Measurements from ENCODE around the gene RASAL2. TPM values are rescaled to one million over a fixed set of nuclear protein-coding genes. Genes with fewer than 3 reads are reported as not detected.
A peak's percentile ranks its signal among the peaks of the same experiment; 100 is the strongest.
"Not testable (repeated sequence)": the region's sequence is repeated elsewhere in the genome, so short reads cannot be mapped to it uniquely, and the experiment has no call there.

Gene RASAL2
- polyA plus RNA-seq, 1 donor = 17.0 TPM

- H3K4me3 ChIP-seq (ENCODE audit: low read length) = peak overlapping the region; percentile 16
- H3K9me3 ChIP-seq (ENCODE audit: control insufficient read depth, low read depth, low read length) = no peaks in the 10 kb centered on the region
- H3K27me3 ChIP-seq (ENCODE audit: control insufficient read depth, insufficient read depth, low read length) = no peaks in the 10 kb centered on the region
- DNase-seq = no peak
- H3K4me1 ChIP-seq (ENCODE audit: control insufficient read depth, insufficient read depth, low read length) = no peaks in the 10 kb centered on the region
- no peaks in the 10 kb centered on the region for H3K36me3 ChIP-seq (ENCODE audit: control insufficient read depth, insufficient read depth, low read length)
- WGBS (ENCODE audit: insufficient coverage, low lambda C conversion rate) = 67% methylated on average over 2 of the region's 4 CpGs
- H3K27ac ChIP-seq (ENCODE audit: low read length) = no peak overlapping the region
Measured at GRCh38 chr1:178371933-178372388, 278.1 kb downstream of the RASAL2 start.

GRCh38 chr1:178374016-178374415, 280.1 kb downstream of the RASAL2 start:
- no peak overlapping the region for H3K4me3 ChIP-seq (ENCODE audit: low read length)
- no peaks in the 10 kb centered on the region for H3K27me3 ChIP-seq (ENCODE audit: control insufficient read depth, insufficient read depth, low read length)
- no peaks in the 10 kb centered on the region for H3K4me1 ChIP-seq (ENCODE audit: control insufficient read depth, insufficient read depth, low read length)
- H3K9me3 ChIP-seq (ENCODE audit: control insufficient read depth, low read depth, low read length) = no peaks in the 10 kb centered on the region
- no peaks in the 10 kb centered on the region for H3K36me3 ChIP-seq (ENCODE audit: control insufficient read depth, insufficient read depth, low read length)
- WGBS (ENCODE audit: insufficient coverage, low lambda C conversion rate) = 88% methylated on average over 1 of the region's 1 CpG
- no peak overlapping the region for H3K27ac ChIP-seq (ENCODE audit: low read length)
- DNase-seq = no peak

- no peak for DNase-seq
- Histone ChIP-seq H3K27me3 (ENCODE audit: control insufficient read depth, insufficient read depth, low read length) (no peaks in the 10 kb centered on the region), H3K27ac (ENCODE audit: low read length) (no peak overlapping the region), H3K4me3 (ENCODE audit: low read length) (no peak overlapping the region), H3K9me3 (ENCODE audit: control insufficient read depth, low read depth, low read length) (peaks cover 2% of the 10 kb centered on the region), H3K4me1 (ENCODE audit: control insufficient read depth, insufficient read depth, low read length) (no peaks in the 10 kb centered on the region), H3K36me3 (ENCODE audit: control insufficient read depth, insufficient read depth, low read length) (no peaks in the 10 kb centered on the region)
- WGBS (ENCODE audit: insufficient coverage, low lambda C conversion rate) = 90% methylated on average over 2 of the region's 2 CpGs
Measured at GRCh38 chr1:178376008-178376407, 282.1 kb downstream of the RASAL2 start.

GRCh38 chr1:178379807-178380206, 285.9 kb downstream of the RASAL2 start:
- no CpG with 5 or more reads among the region's 14 CpGs for WGBS (ENCODE audit: insufficient coverage, low lambda C conversion rate)
- no peaks in the 10 kb centered on the region for H3K36me3 ChIP-seq (ENCODE audit: control insufficient read depth, insufficient read depth, low read length)
- H3K27ac ChIP-seq (ENCODE audit: low read length) = no peak overlapping the region
- H3K27me3 ChIP-seq (ENCODE audit: control insufficient read depth, insufficient read depth, low read length) = no peaks in the 10 kb centered on the region
- no peak for DNase-seq
- H3K9me3 ChIP-seq (ENCODE audit: control insufficient read depth, low read depth, low read length) = peaks cover 2% of the 10 kb centered on the region
- H3K4me3 ChIP-seq (ENCODE audit: low read length) = no peak overlapping the region
- H3K4me1 ChIP-seq (ENCODE audit: control insufficient read depth, insufficient read depth, low read length) = no peaks in the 10 kb centered on the region

GRCh38 chr1:178382372-178382771, 288.5 kb downstream of the RASAL2 start:
- Histone ChIP-seq H3K27me3 (ENCODE audit: control insufficient read depth, insufficient read depth, low read length) (no peaks in the 10 kb centered on the region), H3K27ac (ENCODE audit: low read length) (no peak overlapping the region)
- no CpG with 5 or more reads among the region's 1 CpG for WGBS (ENCODE audit: insufficient coverage, low lambda C conversion rate)

GRCh38 chr1:178385662-178386061, 291.8 kb downstream of the RASAL2 start:
- H3K27ac ChIP-seq (ENCODE audit: low read length) = no peak overlapping the region
- H3K4me3 ChIP-seq (ENCODE audit: low read length) = no peak overlapping the region
- no peaks in the 10 kb centered on the region for H3K9me3 ChIP-seq (ENCODE audit: control insufficient read depth, low read depth, low read length)
- no peaks in the 10 kb centered on the region for H3K27me3 ChIP-seq (ENCODE audit: control insufficient read depth, insufficient read depth, low read length)
- DNase-seq = no peak
- WGBS (ENCODE audit: insufficient coverage, low lambda C conversion rate) = no CpG with 5 or more reads among the region's 1 CpG
- no peaks in the 10 kb centered on the region for H3K36me3 ChIP-seq (ENCODE audit: control insufficient read depth, insufficient read depth, low read length)
- no peaks in the 10 kb centered on the region for H3K4me1 ChIP-seq (ENCODE audit: control insufficient read depth, insufficient read depth, low read length)

More at GRCh38 chr1:178382372-178382771, 288.5 kb downstream of the RASAL2 start:
- Histone ChIP-seq H3K9me3 (ENCODE audit: control insufficient read depth, low read depth, low read length) (peaks cover 2% of the 10 kb centered on the region), H3K36me3 (ENCODE audit: control insufficient read depth, insufficient read depth, low read length) (no peaks in the 10 kb centered on the region), H3K4me1 (ENCODE audit: control insufficient read depth, insufficient read depth, low read length) (no peaks in the 10 kb centered on the region), H3K4me3 (ENCODE audit: low read length) (no peak overlapping the region)
- no peak for DNase-seq

- no peak overlapping the region for H3K27ac ChIP-seq (ENCODE audit: low read length)
- no peak for DNase-seq
- no peak overlapping the region for H3K4me3 ChIP-seq (ENCODE audit: low read length)
- 39% methylated on average over 5 of the region's 6 CpGs for WGBS (ENCODE audit: insufficient coverage, low lambda C conversion rate)
- no peaks in the 10 kb centered on the region for H3K9me3 ChIP-seq (ENCODE audit: control insufficient read depth, low read depth, low read length)
- peaks cover 2% of the 10 kb centered on the region for H3K36me3 ChIP-seq (ENCODE audit: control insufficient read depth, insufficient read depth, low read length)
- H3K4me1 ChIP-seq (ENCODE audit: control insufficient read depth, insufficient read depth, low read length) = no peaks in the 10 kb centered on the region
- H3K27me3 ChIP-seq (ENCODE audit: control insufficient read depth, insufficient read depth, low read length) = no peaks in the 10 kb centered on the region
Measured at GRCh38 chr1:178388418-178389145, 294.7 kb downstream of the RASAL2 start.

GRCh38 chr1:178389441-178389840, 295.5 kb downstream of the RASAL2 start:
- no peaks in the 10 kb centered on the region for H3K9me3 ChIP-seq (ENCODE audit: control insufficient read depth, low read depth, low read length)
- no peak overlapping the region for H3K27ac ChIP-seq (ENCODE audit: low read length)
- peak in 1 of 2 donors; percentile 14 for DNase-seq
- H3K36me3 ChIP-seq (ENCODE audit: control insufficient read depth, insufficient read depth, low read length) = peaks cover 2% of the 10 kb centered on the region
- no peak overlapping the region for H3K4me3 ChIP-seq (ENCODE audit: low read length)
- no peaks in the 10 kb centered on the region for H3K4me1 ChIP-seq (ENCODE audit: control insufficient read depth, insufficient read depth, low read length)
- H3K27me3 ChIP-seq (ENCODE audit: control insufficient read depth, insufficient read depth, low read length) = no peaks in the 10 kb centered on the region

GRCh38 chr1:178390280-178390679, 296.4 kb downstream of the RASAL2 start:
- WGBS (ENCODE audit: insufficient coverage, low lambda C conversion rate) = no CpG with 5 or more reads among the region's 8 CpGs

GRCh38 chr1:178393370-178393769, 299.5 kb downstream of the RASAL2 start:
- Histone ChIP-seq H3K36me3 (ENCODE audit: control insufficient read depth, insufficient read depth, low read length) (peaks cover 2% of the 10 kb centered on the region), H3K4me3 (ENCODE audit: low read length) (no peak overlapping the region), H3K4me1 (ENCODE audit: control insufficient read depth, insufficient read depth, low read length) (no peaks in the 10 kb centered on the region), H3K27ac (ENCODE audit: low read length) (no peak overlapping the region), H3K27me3 (ENCODE audit: control insufficient read depth, insufficient read depth, low read length) (no peaks in the 10 kb centered on the region), H3K9me3 (ENCODE audit: control insufficient read depth, low read depth, low read length) (no peaks in the 10 kb centered on the region)
- no CpG with 5 or more reads among the region's 10 CpGs for WGBS (ENCODE audit: insufficient coverage, low lambda C conversion rate)
- DNase-seq = no peak

More at GRCh38 chr1:178390280-178390679, 296.4 kb downstream of the RASAL2 start:
- not testable (repeated sequence) for DNase-seq; H3K4me3 ChIP-seq (ENCODE audit: low read length); H3K27me3 ChIP-seq (ENCODE audit: control insufficient read depth, insufficient read depth, low read length); H3K36me3 ChIP-seq (ENCODE audit: control insufficient read depth, insufficient read depth, low read length); H3K4me1 ChIP-seq (ENCODE audit: control insufficient read depth, insufficient read depth, low read length); H3K9me3 ChIP-seq (ENCODE audit: control insufficient read depth, low read depth, low read length); H3K27ac ChIP-seq (ENCODE audit: low read length)

GRCh38 chr1:178396789-178397188, 302.9 kb downstream of the RASAL2 start:
- H3K4me3 ChIP-seq (ENCODE audit: low read length) = no peak overlapping the region
- H3K36me3 ChIP-seq (ENCODE audit: control insufficient read depth, insufficient read depth, low read length) = no peaks in the 10 kb centered on the region
- DNase-seq = no peak

More at GRCh38 chr1:178396789-178397188, 302.9 kb downstream of the RASAL2 start:
- no peak overlapping the region for H3K27ac ChIP-seq (ENCODE audit: low read length)
- no peaks in the 10 kb centered on the region for H3K9me3 ChIP-seq (ENCODE audit: control insufficient read depth, low read depth, low read length)
- no peaks in the 10 kb centered on the region for H3K4me1 ChIP-seq (ENCODE audit: control insufficient read depth, insufficient read depth, low read length)
- no peaks in the 10 kb centered on the region for H3K27me3 ChIP-seq (ENCODE audit: control insufficient read depth, insufficient read depth, low read length)
